GM12864 (cell line): ENCODE results near the gene FRK.

Experiments used
- DNase-seq: peaks from one replicate; pipeline ENCODE4 v3.0.0-alpha.2; 2011; ENCODE audit warnings: low read depth
- H3K4me3 ChIP-seq: 2 replicates; pipeline ENCODE4 v1.5.1; 2011; ENCODE audit warnings: mild to moderate bottlenecking, low read depth, low read length, control low read depth
- TF ChIP-seq, protein P1 (sequence below): IDR thresholded peaks from 2 replicates; pipeline ENCODE4 v1.5.1; 2011; ENCODE audit warnings: low read depth, mild to moderate bottlenecking, moderate library complexity, low read length, control low read depth, inconsistent platforms; ENCODE audit errors: missing control alignments

FRK gene

DNA sequence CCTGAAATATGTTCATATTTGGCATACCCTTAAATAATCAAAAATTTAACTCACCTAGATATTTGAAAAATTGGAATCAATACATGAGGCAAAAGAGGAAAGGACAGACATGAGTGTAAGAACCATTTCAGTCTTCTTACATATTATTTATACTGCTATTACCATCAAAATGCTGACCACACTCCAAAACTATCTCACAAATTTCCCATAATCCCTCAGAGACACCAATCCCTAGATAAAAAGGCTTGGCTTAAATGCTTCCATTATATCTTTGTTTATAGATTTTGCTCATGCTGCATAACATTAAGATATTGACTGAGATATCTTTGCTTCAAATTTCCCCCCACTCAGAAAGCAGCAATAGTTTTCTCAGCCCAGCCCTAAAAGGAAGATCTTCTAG is 28.3 kb upstream of the FRK start:
- DNase-seq, result no peak
- no peak overlapping the region for H3K4me3 ChIP-seq
- TF ChIP-seq, protein P1, sequence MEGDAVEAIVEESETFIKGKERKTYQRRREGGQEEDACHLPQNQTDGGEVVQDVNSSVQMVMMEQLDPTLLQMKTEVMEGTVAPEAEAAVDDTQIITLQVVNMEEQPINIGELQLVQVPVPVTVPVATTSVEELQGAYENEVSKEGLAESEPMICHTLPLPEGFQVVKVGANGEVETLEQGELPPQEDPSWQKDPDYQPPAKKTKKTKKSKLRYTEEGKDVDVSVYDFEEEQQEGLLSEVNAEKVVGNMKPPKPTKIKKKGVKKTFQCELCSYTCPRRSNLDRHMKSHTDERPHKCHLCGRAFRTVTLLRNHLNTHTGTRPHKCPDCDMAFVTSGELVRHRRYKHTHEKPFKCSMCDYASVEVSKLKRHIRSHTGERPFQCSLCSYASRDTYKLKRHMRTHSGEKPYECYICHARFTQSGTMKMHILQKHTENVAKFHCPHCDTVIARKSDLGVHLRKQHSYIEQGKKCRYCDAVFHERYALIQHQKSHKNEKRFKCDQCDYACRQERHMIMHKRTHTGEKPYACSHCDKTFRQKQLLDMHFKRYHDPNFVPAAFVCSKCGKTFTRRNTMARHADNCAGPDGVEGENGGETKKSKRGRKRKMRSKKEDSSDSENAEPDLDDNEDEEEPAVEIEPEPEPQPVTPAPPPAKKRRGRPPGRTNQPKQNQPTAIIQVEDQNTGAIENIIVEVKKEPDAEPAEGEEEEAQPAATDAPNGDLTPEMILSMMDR, result no peak

DNA sequence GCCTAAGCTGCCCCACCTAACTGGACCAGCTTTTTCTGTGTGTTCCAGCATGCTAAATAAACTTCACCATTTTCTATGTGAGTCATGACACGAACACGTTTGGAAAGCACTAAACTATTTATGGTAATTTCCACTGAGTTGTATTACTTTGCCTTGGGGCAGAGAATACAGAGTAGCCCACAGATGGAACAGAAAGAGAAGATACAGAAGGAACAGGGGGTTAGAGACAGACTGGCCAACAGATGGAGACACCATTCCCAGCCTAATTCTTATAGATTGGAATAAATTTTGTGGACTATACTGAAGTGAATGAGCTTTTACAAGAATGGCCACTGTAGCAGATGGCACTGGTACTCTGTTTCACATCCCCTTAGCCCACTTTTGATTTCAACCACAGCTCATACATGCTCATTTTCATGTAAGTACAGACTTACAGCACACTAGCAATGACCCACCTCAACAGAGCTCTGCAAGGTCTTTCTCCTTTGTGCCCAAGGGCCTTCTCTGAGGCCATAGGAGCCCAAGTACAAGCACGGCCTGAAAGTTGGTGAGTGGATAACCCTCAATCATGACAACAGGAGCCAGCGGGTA is 26.8 kb upstream of the FRK start:
- DNase-seq, result peak; percentile 92
- H3K4me3 ChIP-seq, result peak overlapping the region; percentile 44
- TF ChIP-seq, protein P1, result no peak

DNA sequence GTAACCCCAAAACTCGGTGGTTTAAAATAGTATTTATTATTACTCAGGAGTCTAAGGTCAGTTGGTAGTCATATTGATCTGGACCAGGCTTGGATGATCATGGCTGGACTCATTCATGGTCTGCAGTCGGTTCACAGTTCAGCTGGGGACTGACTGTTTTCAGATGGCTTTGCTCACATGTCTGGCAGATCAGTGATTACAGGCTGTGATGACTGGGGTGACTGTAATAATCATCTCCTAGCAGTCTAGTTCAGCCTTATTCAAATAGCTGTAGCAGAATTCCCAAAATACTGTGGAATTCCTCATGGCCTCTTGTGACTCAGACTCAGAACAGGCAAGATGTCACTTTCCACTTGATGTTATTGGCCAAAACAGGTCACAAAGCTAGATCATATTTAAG is 23.6 kb upstream of the FRK start:
- DNase-seq, result no peak
- TF ChIP-seq, protein P1, result no peak
- H3K4me3 ChIP-seq, result no peak overlapping the region

DNA sequence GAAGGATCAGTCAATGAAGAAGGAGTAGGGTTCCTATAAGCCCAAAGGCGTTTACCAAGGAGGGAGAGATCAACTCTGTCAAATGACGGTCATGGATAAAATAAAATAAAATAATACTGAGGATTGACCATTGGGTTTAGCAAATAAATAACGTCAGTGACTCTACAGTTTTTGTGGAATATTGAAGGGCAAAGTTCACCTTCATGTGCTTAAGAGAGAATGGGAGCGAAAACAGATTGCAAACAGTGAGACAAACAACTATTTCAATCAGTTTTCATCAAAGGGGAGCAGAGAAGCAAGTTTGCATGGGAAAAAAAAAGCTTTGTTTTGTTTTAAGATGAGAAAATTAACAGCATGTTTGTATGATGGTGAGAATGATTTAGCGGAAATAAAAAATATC is 22.4 kb upstream of the FRK start:
- TF ChIP-seq, protein P1, result no peak
- no peak for DNase-seq
- H3K4me3 ChIP-seq, result no peak overlapping the region

DNA sequence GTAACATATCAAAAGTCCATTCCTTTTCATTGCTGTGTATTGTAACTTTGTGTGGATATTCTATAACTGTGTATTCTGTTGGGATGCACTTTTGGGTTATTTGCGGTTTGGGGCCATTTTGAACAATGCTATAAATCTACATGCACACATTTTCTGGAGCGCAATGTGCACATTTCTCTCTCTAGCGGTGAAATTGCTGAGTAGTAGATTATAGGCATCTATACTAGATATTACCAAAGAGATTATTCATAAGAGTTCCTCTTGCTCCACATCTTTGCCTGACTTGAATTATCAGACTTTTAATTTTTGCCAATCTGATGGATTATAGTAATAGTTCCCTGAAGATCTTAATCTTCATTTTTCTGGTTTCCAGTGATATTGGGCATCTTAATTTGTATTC is 18.3 kb upstream of the FRK start:
- no peak for DNase-seq
- TF ChIP-seq, protein P1, result no peak
- H3K4me3 ChIP-seq, result no peak overlapping the region

DNA sequence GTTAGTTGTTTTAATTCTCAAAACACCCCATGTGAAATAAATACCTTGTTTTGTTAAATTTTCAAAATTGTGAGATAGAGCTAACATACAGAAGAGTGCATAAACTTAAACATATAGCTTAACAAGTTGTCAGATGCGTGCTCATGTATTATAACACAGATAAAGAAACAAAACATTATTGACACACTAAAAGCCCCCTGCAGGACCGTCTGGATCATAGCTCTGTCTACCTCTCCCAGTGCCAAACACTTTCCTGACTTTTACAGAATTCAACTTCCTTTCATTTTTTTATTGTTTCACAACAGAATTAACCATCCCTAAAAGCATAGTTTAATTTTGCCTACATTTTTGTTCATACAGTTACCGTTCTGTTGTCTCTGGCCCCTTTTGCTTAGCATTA is 17.8 kb upstream of the FRK start:
- DNase-seq, result no peak
- no peak overlapping the region for H3K4me3 ChIP-seq
- TF ChIP-seq, protein P1, result no peak

DNA sequence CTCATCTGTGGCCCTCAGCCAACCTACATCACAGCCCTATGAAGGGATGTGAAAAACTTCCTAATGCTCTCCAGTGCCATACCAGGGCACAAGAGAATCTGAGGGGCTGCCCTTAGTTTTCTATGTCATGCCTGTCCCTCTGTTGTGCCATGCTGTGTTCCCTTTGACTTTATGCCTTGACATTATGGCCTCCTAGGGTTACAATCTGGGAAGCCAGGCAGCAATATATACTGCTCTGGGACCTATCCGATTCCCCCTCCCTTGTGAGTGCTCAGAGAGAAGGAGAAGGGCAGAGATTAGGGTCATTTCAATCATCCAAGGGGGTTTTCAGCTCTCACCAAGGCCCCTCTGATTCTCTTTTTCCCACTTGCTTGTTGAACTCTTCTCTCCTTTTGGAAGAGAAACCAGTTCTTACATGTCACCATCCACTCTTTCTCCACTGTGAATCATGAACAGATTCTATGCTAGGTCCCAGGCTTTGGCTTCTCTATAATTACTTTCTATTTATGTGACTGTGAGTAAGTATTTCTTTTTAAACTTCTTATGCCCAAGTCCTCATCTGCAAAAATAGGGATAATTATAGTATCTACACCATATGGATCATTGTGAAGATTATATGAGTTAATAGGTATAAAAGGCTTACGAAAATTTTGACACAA is 14.2 kb upstream of the FRK start:
- DNase-seq, result no peak

More for the DNA sequence above, 14.2 kb upstream of the FRK start:
- H3K4me3 ChIP-seq, result no peak overlapping the region
- TF ChIP-seq, protein P1, result no peak
